SK-N-SH (cell line): ENCODE data around the gene KIF13A. TPM values are rescaled to one million over a fixed set of nuclear protein-coding genes. Genes with fewer than 3 reads are reported as not detected.
A peak's percentile ranks its signal among the peaks of the same experiment; 100 is the strongest.

Experiments used
- CTCF ChIA-PET: fragments of 300-600, 350-600 bp; formaldehyde crosslinking; extraction: SDS; loops from one replicate; lab custom pipeline; 2021; lab: Yijun Ruan, JAX
- POLR2A ChIA-PET: fragments of 350-600 bp; sonication (Branson Sonifier 250); formaldehyde crosslinking; extraction: SDS; loops from one replicate; lab custom pipeline; 2020; ENCODE audit warnings: antibody characterized with exemption, inconsistent platforms; lab: Yijun Ruan, JAX
- DNase-seq: peaks from one replicate; pipeline ENCODE4 v3.0.0; 2012
- H2AFZ ChIP-seq: fragments of 200-600 bp; sonication (generic); 2 replicates; pipeline ENCODE4 v1.8.1; 2016; ENCODE audit warnings: antibody characterized with exemption, mild to moderate bottlenecking, low read depth
- H3F3A ChIP-seq: fragments of 200-600 bp; sonication (generic); replicated peaks from 2 replicates; pipeline ENCODE3; 2016; ENCODE audit warnings: antibody characterized with exemption, mild to moderate bottlenecking; ENCODE audit not compliant: insufficient read depth
- H3K27ac ChIP-seq, 2 experiments: fragments of 200-500 bp in 1 of 2; fragments of 200-600 bp in 1 of 2; sonication (Bioruptor generic) in 1 of 2; sonication (generic), shearing (Covaris generic) in 1 of 2; 2 replicates each; pipeline versions ENCODE4 v1.5.1 to v1.6.1; 2014 to 2016; ENCODE audit warnings: low read depth in 2 of 2, inconsistent platforms in 1 of 2, low read length in 1 of 2, mild to moderate bottlenecking in 1 of 2, mixed read lengths in 1 of 2
- H3K27me3 ChIP-seq: fragments of 200-600 bp; sonication (generic), shearing (Covaris generic); 2 replicates; pipeline ENCODE4 v1.6.1; 2016; ENCODE audit warnings: mixed run types; ENCODE audit not compliant: insufficient read depth
- H3K36me3 ChIP-seq, 2 experiments: fragments of 200-500 bp in 1 of 2; fragments of 200-600 bp in 1 of 2; sonication (Bioruptor generic) in 1 of 2; sonication (generic) in 1 of 2; replicated peaks in 1 of 2; 2 replicates each; pipeline versions ENCODE3 to v1.5.1; 2014 to 2016; ENCODE audit warnings: low read length in 1 of 2, mild to moderate bottlenecking in 1 of 2; ENCODE audit not compliant: insufficient read depth in 2 of 2, control insufficient read depth in 1 of 2
- H3K4me1 ChIP-seq, 2 experiments: fragments of 200-500 bp in 1 of 2; fragments of 200-600 bp in 1 of 2; sonication (Bioruptor generic) in 1 of 2; sonication (generic), shearing (Covaris generic) in 1 of 2; 2 replicates each; pipeline versions ENCODE4 v1.5.1 to v1.6.1; 2014 to 2016; ENCODE audit warnings: low read depth in 1 of 2, low read length in 1 of 2, mixed run types in 1 of 2; ENCODE audit not compliant: insufficient read depth in 2 of 2, control insufficient read depth in 1 of 2
- H3K4me2 ChIP-seq: fragments of 200-600 bp; sonication (generic), shearing (Covaris generic); 2 replicates; pipeline ENCODE4 v1.6.1; 2017; ENCODE audit warnings: mixed run types
- H3K4me3 ChIP-seq, 2 experiments: fragments of 200-500 bp in 1 of 2; fragments of 200-600 bp in 1 of 2; sonication (Bioruptor generic) in 1 of 2; sonication (generic), shearing (Covaris generic) in 1 of 2; 2 replicates each; pipeline versions ENCODE4 v1.5.1 to v1.8.1; 2014 to 2016; ENCODE audit warnings: low read depth in 2 of 2, inconsistent platforms in 1 of 2, low read length in 1 of 2, mild to moderate bottlenecking in 1 of 2, mixed read lengths in 1 of 2, moderate library complexity in 1 of 2
- H3K79me2 ChIP-seq: fragments of 200-600 bp; sonication (generic); 2 replicates; pipeline ENCODE4 v1.8.1; 2017; ENCODE audit warnings: mild to moderate bottlenecking; ENCODE audit not compliant: insufficient read depth
- H3K9ac ChIP-seq: fragments of 200-600 bp; sonication (generic); 2 replicates; pipeline ENCODE4 v1.6.1; 2017; ENCODE audit warnings: mixed run types
- H3K9me2 ChIP-seq: fragments of 200-600 bp; sonication (generic); 2 replicates; pipeline ENCODE4 v1.6.1; 2017; ENCODE audit warnings: mixed run types
- H3K9me3 ChIP-seq: fragments of 200-600 bp; sonication (generic); 2 replicates; pipeline ENCODE4 v1.6.1; 2017; ENCODE audit warnings: mixed run types, mild to moderate bottlenecking, moderate library complexity
- H4K20me1 ChIP-seq: fragments of 200-600 bp; sonication (generic); 2 replicates; pipeline ENCODE4 v1.6.1; 2017; ENCODE audit warnings: mild to moderate bottlenecking, mixed run types; ENCODE audit not compliant: insufficient read depth
- CTCF ChIP-seq: fragments of 200-600 bp; sonication (generic); IDR thresholded peaks from 2 replicates; pipeline ENCODE4 v1.6.1; 2017; ENCODE audit warnings: antibody characterized with exemption, mild to moderate bottlenecking, moderate library complexity
- EP300 ChIP-seq, 2 experiments: IDR thresholded peaks; 2 replicates each; pipeline versions ENCODE4 v1.4.0 to v1.6.1; 2012; ENCODE audit warnings: borderline replicate concordance in 1 of 2, low read depth in 1 of 2, low read length in 1 of 2
- FOXJ3 ChIP-seq: sonication (generic); formaldehyde crosslinking; IDR thresholded peaks from 2 replicates; pipeline ENCODE4 v1.5.1; 2020; ENCODE audit warnings: mild to moderate bottlenecking, missing genetic modification reagents
- FOXM1 ChIP-seq: IDR thresholded peaks from 2 replicates; pipeline ENCODE4 v1.4.0; 2012; ENCODE audit warnings: low read depth, mild to moderate bottlenecking
- GATA2 ChIP-seq: sonication (generic); formaldehyde crosslinking; IDR thresholded peaks from 2 replicates; pipeline ENCODE4 v1.5.0; 2020; ENCODE audit warnings: mild to moderate bottlenecking, missing genetic modification reagents
- MAX ChIP-seq: IDR thresholded peaks from 2 replicates; pipeline ENCODE4 v1.4.0; 2012; ENCODE audit warnings: low read depth
- PBX3 ChIP-seq: IDR thresholded peaks from 2 replicates; pipeline ENCODE4; 2012
- POLR2AphosphoS5 ChIP-seq: IDR thresholded peaks from 2 replicates; pipeline ENCODE4 v1.6.1; 2012; ENCODE audit warnings: low read depth, low read length
- RFX5 ChIP-seq: IDR thresholded peaks from 2 replicates; pipeline ENCODE4 v1.6.1; 2012; ENCODE audit warnings: mild to moderate bottlenecking, improper control_type of control experiment, low read length
- SMC3 ChIP-seq: IDR thresholded peaks from 2 replicates; pipeline ENCODE4 v1.6.1; 2012; ENCODE audit warnings: low read depth, low read length, improper control_type of control experiment
- TCF12 ChIP-seq: IDR thresholded peaks from 2 replicates; pipeline ENCODE4 v1.4.0; 2012
- USF1 ChIP-seq: IDR thresholded peaks from 2 replicates; pipeline ENCODE4 v1.4.0; 2012; ENCODE audit warnings: low read depth, borderline replicate concordance
- ZBTB33 ChIP-seq: IDR thresholded peaks from 2 replicates; pipeline ENCODE4 v1.4.0; 2012; ENCODE audit warnings: low read depth, borderline replicate concordance
- WGBS: methylation state at CpG from one replicate; pipeline ENCODE4 v1.1.6; 2017; ENCODE audit warnings: low lambda C conversion rate; 5-methylcytosine and 5-hydroxymethylcytosine counted together
- polyA plus RNA-seq, 3 experiments: library from polyadenylated mRNA; depleted of rRNA; stranded (reverse); fragments of >200 nt; gene quantifications; 2 replicates each; pipeline ENCODE4 v1.2.3, GENCODE V29; 2012

Gene KIF13A
- polyA plus RNA-seq, 1 of the 3 experiments (the other 2 are of a cell fraction), result 18.2 TPM

- Histone ChIP-seq H3K4me3 (no peak overlapping the region), H3K9me3 (no peaks in the 10 kb centered on the region), H4K20me1 (no peaks in the 10 kb centered on the region), H3K9ac (no peak overlapping the region), H3K79me2 (no peaks in the 10 kb centered on the region), H3K4me2 (no peak overlapping the region), H3K27me3 (no peaks in the 10 kb centered on the region), H3K27ac (no peak overlapping the region), H3F3A (peaks cover 15% of the 10 kb centered on the region), H3K4me1 (no peaks in the 10 kb centered on the region), H3K36me3 (peaks cover 17 to 48% of the 10 kb centered on the region in 2 experiments), H3K9me2 (no peaks in the 10 kb centered on the region), H2AFZ (no peak overlapping the region)
- POLR2A ChIA-PET, result no interaction called here
- DNase-seq, result no peak
- TF ChIP-seq GATA2 (CRISPR knock-in tag), result no peak
- no peak for TF ChIP-seq PBX3
- TF ChIP-seq FOXM1, result no peak
- no peak for TF ChIP-seq FOXJ3 (CRISPR knock-in tag)
- TF ChIP-seq TCF12, result no peak
- no peak for TF ChIP-seq EP300 (IDR thresholded peaks at IDR 0.05; ENCODE audit: borderline replicate concordance in 1 of 2, low read depth in 1 of 2, low read length in 1 of 2)
- CTCF ChIA-PET, result no interaction called here
Observed at GRCh38 chr6:17835784-17836183, 151.7 kb downstream of the KIF13A start.

GRCh38 chr6:17831135-17831534 lies 156.3 kb downstream of the KIF13A start:
- no peaks in the 10 kb centered on the region for H3K9me3 ChIP-seq
- peaks cover 25 to 69% of the 10 kb centered on the region in 2 experiments for H3K36me3 ChIP-seq
- no peak overlapping the region for H2AFZ ChIP-seq
- no peaks in the 10 kb centered on the region for H3K4me1 ChIP-seq
- no peak overlapping the region for H3K9ac ChIP-seq
- H4K20me1 ChIP-seq, result no peaks in the 10 kb centered on the region
- POLR2A ChIA-PET, result no interaction called here
- no peak overlapping the region for H3K4me3 ChIP-seq
- H3K4me2 ChIP-seq, result no peak overlapping the region
- TF ChIP-seq POLR2AphosphoS5 (no peak), SMC3 (no peak), CTCF (no peak), MAX (no peak), USF1 (no peak), RFX5 (no peak), EP300 (IDR thresholded peaks at IDR 0.05; ENCODE audit: borderline replicate concordance in 1 of 2, low read depth in 1 of 2, low read length in 1 of 2) (no peak), ZBTB33 (no peak)
- TF ChIP-seq, all 33 proteins: peak for 0
- no peaks in the 10 kb centered on the region for H3K79me2 ChIP-seq
- CTCF ChIA-PET, result no interaction called here
- no peaks in the 10 kb centered on the region for H3K27me3 ChIP-seq
- WGBS, result 62% methylated on average over 4 of the region's 4 CpGs
- no peak for DNase-seq
- peak overlapping the region in 1 of 2 experiments; percentile 64; a peak in 2 of 4 replicates for H3K27ac ChIP-seq
- no peaks in the 10 kb centered on the region for H3K9me2 ChIP-seq
- H3F3A ChIP-seq, result no peaks in the 10 kb centered on the region
